Stimulated activated CD8-positive, alpha-beta memory T cell treated with anti-CD3 and anti-CD28 coated beads, Interleukin-4, amount 100 ng/mL, for 24 hours (primary cell): Measurements from ENCODE around the gene PGA5.
"Not testable (repeated sequence)": the region's sequence is repeated elsewhere in the genome, so short reads cannot be mapped to it uniquely, and the experiment has no call there.

Experiments used
- DNase-seq: peaks from one replicate; pipeline ENCODE4 v3.0.0-alpha.2; 2020; ENCODE audit warnings: low read depth

PGA5 gene

GRCh38 chr11:61240875-61241274 is at the start of gene PGA5:
PGA5 (plus strand) TSS chr11:61241175; CDS start chr11:61241227, 52 bp downstream.
- DNase-seq = not testable (repeated sequence)

- DNase-seq = no peak
These were observed 47.4 kb upstream of the PGA5 start for GRCh38 chr11:61193596-61193995.

- DNase-seq = no peak
These were observed 46.8 kb upstream of the PGA5 start for GRCh38 chr11:61194169-61194671.

GRCh38 chr11:61194981-61195695 is 45.8 kb upstream of the PGA5 start:
- no peak for DNase-seq

- no peak for DNase-seq
These were observed 45.3 kb upstream of the PGA5 start for GRCh38 chr11:61195719-61196118.

- no peak for DNase-seq
These were observed 42.6 kb upstream of the PGA5 start for GRCh38 chr11:61198361-61198760.

GRCh38 chr11:61198948-61199523 is 41.9 kb upstream of the PGA5 start:
- no peak for DNase-seq

- DNase-seq = no peak
These were observed 39.5 kb upstream of the PGA5 start for GRCh38 chr11:61201476-61201875.

- not testable (repeated sequence) for DNase-seq
These were observed 37.8 kb upstream of the PGA5 start, which contains the start of gene PGA3 for GRCh38 chr11:61202950-61203746. PGA3 (plus strand) TSS chr11:61203515; CDS start chr11:61203565, 50 bp downstream.

GRCh38 chr11:61203873-61204272 is 37.1 kb upstream of the PGA5 start:
- not testable (repeated sequence) for DNase-seq

GRCh38 chr11:61204502-61205059 is 36.4 kb upstream of the PGA5 start:
- not testable (repeated sequence) for DNase-seq

GRCh38 chr11:61207636-61208310 is 33.2 kb upstream of the PGA5 start:
- not testable (repeated sequence) for DNase-seq

- not testable (repeated sequence) for DNase-seq
These were observed 30.3 kb upstream of the PGA5 start for GRCh38 chr11:61210629-61211028.

GRCh38 chr11:61211327-61211952 is 29.5 kb upstream of the PGA5 start:
- DNase-seq = not testable (repeated sequence)

GRCh38 chr11:61212202-61212601 is 28.8 kb upstream of the PGA5 start:
- not testable (repeated sequence) for DNase-seq

GRCh38 chr11:61213711-61214324 is 27.2 kb upstream of the PGA5 start:
- DNase-seq = not testable (repeated sequence)

- not testable (repeated sequence) for DNase-seq
These were observed 22.7 kb upstream of the PGA5 start for GRCh38 chr11:61218306-61218705.

- DNase-seq = not testable (repeated sequence)
These were observed 22.0 kb upstream of the PGA5 start for GRCh38 chr11:61219016-61219415.

GRCh38 chr11:61222047-61222446 is 18.9 kb upstream of the PGA5 start, which contains the start of gene PGA4:
PGA4 (plus strand) TSS chr11:61222347; CDS start chr11:61222401, 54 bp downstream.
- not testable (repeated sequence) for DNase-seq

- not testable (repeated sequence) for DNase-seq
These were observed 18.3 kb upstream of the PGA5 start for GRCh38 chr11:61222692-61223091.
